DND-41 (cell line): ENCODE data around the gene RAP2C.

Experiments
- ATAC-seq: fragments of 200-7000 bp; cut with Tn5 transposase; 3 replicates; pipeline ENCODE4 v1.9.1; 2021; ENCODE audit warnings: low read depth; ENCODE audit not compliant: insufficient read depth
- DNase-seq: peaks from one replicate; pipeline ENCODE4 v3.0.0-alpha.2; 2020
- H2AFZ ChIP-seq: 2 replicates; pipeline ENCODE4 v1.6.0; 2012; ENCODE audit warnings: low read depth, low read length
- H3K27ac ChIP-seq: 2 replicates; pipeline ENCODE4 v1.5.1; 2012; ENCODE audit warnings: low read length, inconsistent platforms
- H3K27me3 ChIP-seq: fragments of 200-600 bp; sonication (generic); 2 replicates; pipeline ENCODE4 v1.6.0; 2012; ENCODE audit warnings: low read length, mild to moderate bottlenecking, inconsistent platforms; ENCODE audit not compliant: insufficient read depth, poor library complexity
- H3K36me3 ChIP-seq: 2 replicates; pipeline ENCODE4 v1.5.1; 2012; ENCODE audit warnings: low read length, inconsistent platforms; ENCODE audit not compliant: insufficient read depth
- H3K4me1 ChIP-seq: 2 replicates; pipeline ENCODE4 v1.5.1; 2012; ENCODE audit warnings: mild to moderate bottlenecking, low read length; ENCODE audit not compliant: insufficient read depth
- H3K4me2 ChIP-seq: 2 replicates; pipeline ENCODE4 v1.6.0; 2012; ENCODE audit warnings: mild to moderate bottlenecking, moderate library complexity, low read length, inconsistent platforms; ENCODE audit not compliant: insufficient read depth
- H3K4me3 ChIP-seq, 2 experiments: fragments of 200-600 bp in 1 of 2; shearing (Covaris generic) in 1 of 2; 2 replicates each; pipeline ENCODE4 v1.5.1; 2012 to 2016; ENCODE audit warnings: inconsistent platforms in 2 of 2, low read length in 2 of 2, mild to moderate bottlenecking in 2 of 2, low read depth in 1 of 2, moderate library complexity in 1 of 2
- H3K79me2 ChIP-seq: 2 replicates; pipeline ENCODE4 v1.6.0; 2012; ENCODE audit warnings: low read length, inconsistent platforms; ENCODE audit not compliant: insufficient read depth
- H3K9ac ChIP-seq: 2 replicates; pipeline ENCODE4 v1.6.0; 2012; ENCODE audit warnings: low read depth, mild to moderate bottlenecking, inconsistent platforms, low read length, moderate library complexity
- H3K9me3 ChIP-seq: 2 replicates; pipeline ENCODE4 v1.5.1; 2012; ENCODE audit warnings: low read length, moderate library complexity, mild to moderate bottlenecking, inconsistent platforms; ENCODE audit not compliant: insufficient read depth, severe bottlenecking
- H4K20me1 ChIP-seq: 2 replicates; pipeline ENCODE4 v1.6.0; 2012; ENCODE audit warnings: low read length; ENCODE audit not compliant: insufficient read depth
- CTCF ChIP-seq: IDR thresholded peaks from 2 replicates; pipeline ENCODE4 v1.5.1; 2012; ENCODE audit warnings: borderline replicate concordance, low read length, moderate library complexity, mild to moderate bottlenecking; ENCODE audit not compliant: poor library complexity, severe bottlenecking; ENCODE audit errors: extremely low read depth
- EZH2 ChIP-seq: IDR thresholded peaks from 3 replicates; pipeline ENCODE4 v1.6.1; 2012; ENCODE audit warnings: borderline replicate concordance, low read depth, mild to moderate bottlenecking, moderate library complexity, low read length, inconsistent platforms; ENCODE audit not compliant: severe bottlenecking

Gene RAP2C

GRCh38 chrX:132153166-132153565, 66.1 kb downstream of the RAP2C start:
- Histone ChIP-seq H3K4me3 (no peak overlapping the region), H3K27ac (no peak overlapping the region), H3K79me2 (no peaks in the 10 kb centered on the region), H2AFZ (no peak overlapping the region), H4K20me1 (no peaks in the 10 kb centered on the region), H3K36me3 (no peaks in the 10 kb centered on the region), H3K4me1 (no peaks in the 10 kb centered on the region), H3K27me3 (no peaks in the 10 kb centered on the region), H3K9me3 (no peaks in the 10 kb centered on the region), H3K9ac (no peak overlapping the region), H3K4me2 (no peak overlapping the region)
- DNase-seq (no peak), ATAC-seq (no peak)
- TF ChIP-seq EZH2: no peak
- TF ChIP-seq CTCF: no peak
